Activated T-cell treated with anti-CD3 and anti-CD28 coated beads for 48 hours (primary cell): ENCODE results near the gene LARP4B.

ENCODE experiments used
- DNase-seq: peaks from one replicate; pipeline ENCODE4 v3.0.0-alpha.2; 2020; ENCODE audit warnings: low read depth

LARP4B gene

DNA sequence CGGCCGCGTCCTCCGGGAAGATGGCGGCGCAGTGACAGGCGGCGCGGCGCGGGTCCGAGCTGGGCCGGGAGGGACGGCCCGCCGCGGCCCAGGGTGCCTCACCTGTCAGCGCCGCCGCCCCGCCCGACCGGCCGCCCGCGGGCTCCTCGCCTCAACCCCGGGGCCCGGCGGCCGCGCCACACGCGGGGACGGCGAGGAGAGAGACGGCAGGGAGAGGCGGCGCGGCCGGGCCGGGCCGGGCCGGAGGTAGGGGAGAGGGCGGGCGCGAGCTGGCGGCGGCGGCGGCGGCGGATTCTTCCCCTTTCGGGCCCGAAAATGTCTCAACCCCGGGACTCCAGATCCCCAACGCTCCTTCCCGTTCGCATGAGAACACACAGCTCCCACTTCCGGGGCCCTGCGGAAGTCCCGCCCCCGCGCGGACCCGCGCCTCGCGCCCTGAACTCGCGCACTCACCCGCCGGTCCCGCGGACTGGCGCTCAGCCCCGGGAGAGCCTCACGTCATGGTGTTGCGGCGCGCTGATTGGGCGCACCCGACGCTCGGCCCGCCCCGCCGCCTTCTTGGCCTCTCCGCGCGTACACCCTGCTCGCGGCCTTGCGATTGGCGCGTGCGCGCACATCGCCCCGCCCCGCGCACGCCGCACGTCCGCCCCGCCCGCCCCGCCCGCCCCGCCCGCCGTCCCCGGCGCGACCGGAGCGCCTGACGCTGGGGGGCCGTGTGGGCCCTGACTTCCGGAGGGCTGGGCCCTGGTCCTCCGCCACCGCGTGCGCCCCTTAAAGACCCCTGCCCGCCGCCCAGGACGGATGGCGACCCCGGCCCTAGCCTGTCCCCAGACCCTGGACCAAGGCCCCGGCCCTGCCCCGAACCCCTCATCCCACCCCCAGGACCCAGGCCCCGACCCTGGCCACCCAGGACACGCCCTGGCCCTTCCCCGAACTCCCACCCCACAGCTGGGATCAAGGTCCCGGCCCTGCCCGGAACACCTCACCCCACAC lies at the start of gene LARP4B:
Gene LARP4B, minus strand, starts transcription at position 380 of the 993 bp plus-strand sequence. CDS start 45,984 bp downstream, outside the sequence.
- DNase-seq: peak; percentile 99

- DNase-seq: no peak
These were observed 49.1 kb upstream of the LARP4B start for GRCh38 chr10:980468-981093.

- no peak for DNase-seq
These were observed 47.4 kb upstream of the LARP4B start for GRCh38 chr10:978826-979421.

- DNase-seq: no peak
These were observed 44.8 kb upstream of the LARP4B start for GRCh38 chr10:976316-976715.

- no peak for DNase-seq
These were observed 43.2 kb upstream of the LARP4B start for GRCh38 chr10:974785-975074.

DNA sequence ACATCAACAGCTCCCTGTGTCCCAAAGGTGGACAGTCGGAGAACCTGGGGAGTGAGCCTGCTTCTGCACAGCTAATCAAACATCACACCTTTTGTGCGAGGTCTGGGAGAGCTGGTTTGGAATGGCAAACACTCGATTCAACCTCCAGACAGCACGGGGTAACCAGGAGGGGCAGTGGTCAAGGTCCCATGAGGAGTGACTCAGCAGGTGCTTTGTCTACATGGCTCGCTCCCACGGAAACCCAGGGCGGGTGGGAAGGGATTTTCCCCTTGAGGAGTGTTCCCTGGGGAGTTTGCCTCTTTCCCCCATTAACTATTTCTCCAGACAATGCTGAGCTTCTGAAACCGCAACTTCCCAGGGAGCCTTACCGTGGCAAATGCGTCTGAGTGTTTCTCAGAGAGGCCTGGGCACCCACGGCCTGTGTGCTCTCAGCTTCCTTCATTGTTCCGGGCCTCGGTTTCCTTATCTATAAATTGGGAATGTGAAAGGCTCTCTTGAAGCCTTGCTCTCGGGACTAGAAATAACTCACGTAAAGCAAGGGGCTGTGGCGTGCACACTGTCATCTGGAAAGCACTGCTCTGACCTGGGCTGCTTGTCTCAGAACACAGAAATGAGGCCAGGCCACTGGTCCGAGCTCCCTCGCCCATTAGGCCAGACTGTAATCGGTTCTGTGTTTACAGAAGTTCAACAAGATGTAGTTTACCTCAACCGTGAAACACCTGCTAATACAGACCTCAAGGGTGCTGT lies 42.7 kb upstream of the LARP4B start:
- DNase-seq: no peak

- DNase-seq: no peak
These were observed 41.3 kb upstream of the LARP4B start for GRCh38 chr10:972763-973162.

- no peak for DNase-seq
These were observed 40.1 kb upstream of the LARP4B start for GRCh38 chr10:971613-972012.

- no peak for DNase-seq
These were observed 39.6 kb upstream of the LARP4B start for GRCh38 chr10:971150-971542.

GRCh38 chr10:970311-971149 lies 39.0 kb upstream of the LARP4B start:
- DNase-seq: no peak

GRCh38 chr10:969473-970150 lies 38.1 kb upstream of the LARP4B start:
- no peak for DNase-seq

DNA sequence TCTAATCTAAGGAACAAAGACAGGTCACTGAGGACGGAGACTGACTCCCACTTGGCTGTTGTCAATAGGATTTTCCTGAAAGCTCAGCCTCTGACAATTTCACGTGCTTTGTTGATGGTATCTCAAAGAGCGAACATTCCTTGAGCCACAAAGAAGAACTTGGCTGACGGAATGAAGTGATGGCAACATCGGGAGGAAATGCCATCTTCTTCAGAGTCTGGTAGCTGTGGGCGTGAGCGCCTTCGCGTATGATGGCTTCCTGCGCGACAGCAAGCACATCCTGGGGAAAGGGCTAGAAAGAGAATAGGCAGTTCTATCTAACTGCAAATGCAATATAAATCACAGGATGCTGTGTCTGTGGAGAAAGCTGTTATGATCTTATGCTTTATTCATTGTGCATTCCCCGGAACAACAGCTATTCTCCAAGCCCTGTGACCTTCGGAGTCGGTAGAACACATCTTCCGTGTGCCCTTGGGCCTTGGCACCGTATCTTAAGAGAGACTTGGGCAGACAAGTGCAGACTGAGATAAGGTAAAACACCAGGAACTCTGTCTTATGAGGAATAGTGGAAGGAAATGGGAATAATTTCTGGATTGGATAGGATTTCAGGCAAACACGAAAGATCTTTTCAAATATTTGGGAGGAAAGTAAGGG lies 37.2 kb upstream of the LARP4B start:
- no peak for DNase-seq

- DNase-seq: no peak
These were observed 35.1 kb upstream of the LARP4B start for GRCh38 chr10:966466-967235.

GRCh38 chr10:964988-965417 lies 33.5 kb upstream of the LARP4B start:
- DNase-seq: no peak

DNA sequence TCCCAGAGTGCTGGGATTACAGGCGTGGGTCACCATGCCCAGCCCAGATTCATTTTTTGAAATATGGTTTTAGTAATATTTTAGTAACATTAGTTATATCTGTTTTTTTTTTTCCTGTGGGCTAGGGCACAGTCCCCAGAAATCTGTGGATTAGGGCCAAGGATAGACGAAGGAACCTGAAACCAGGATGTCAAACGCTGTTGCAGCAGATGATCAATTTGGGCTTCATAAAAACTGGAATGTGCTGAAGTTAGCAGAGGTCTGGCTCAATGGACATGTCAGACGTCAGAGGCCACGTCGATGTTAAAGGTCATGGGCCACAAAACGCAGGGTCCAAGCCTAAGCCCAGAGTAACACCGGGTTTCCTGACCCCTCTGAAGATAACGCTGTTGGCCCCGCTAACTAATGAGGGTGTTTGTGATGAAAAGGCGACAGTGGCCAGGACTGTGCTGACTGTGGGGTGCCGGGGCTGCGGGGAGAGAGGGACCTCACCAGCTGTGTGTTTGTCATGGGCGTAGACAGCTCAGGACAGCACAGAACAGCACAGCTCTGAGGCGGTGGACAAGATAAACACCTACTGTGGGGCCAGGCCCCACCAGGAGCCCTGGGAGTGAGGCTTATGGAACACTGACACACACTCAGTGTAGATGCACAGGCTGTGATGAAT lies 32.9 kb upstream of the LARP4B start:
- no peak for DNase-seq

DNA sequence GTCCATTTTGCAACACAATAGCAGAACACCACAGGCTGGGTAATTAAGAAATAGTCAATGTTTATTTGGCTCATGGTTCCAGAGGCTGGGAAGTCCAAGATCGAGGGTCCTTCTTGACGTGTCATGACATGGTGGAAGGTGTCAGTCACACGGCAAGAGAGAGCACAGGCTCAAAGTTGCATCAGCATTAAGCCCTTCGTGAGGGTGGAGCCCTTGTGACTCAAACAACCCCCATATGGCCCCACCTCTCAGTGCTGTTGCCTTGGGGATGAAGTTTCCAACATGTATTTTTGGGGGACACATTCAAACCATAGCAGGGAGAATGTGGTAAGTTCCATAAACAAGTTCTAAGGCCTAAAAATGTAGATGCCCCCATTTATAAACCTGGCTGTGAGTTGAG lies 32.1 kb upstream of the LARP4B start:
- no peak for DNase-seq

GRCh38 chr10:963186-963585 lies 31.7 kb upstream of the LARP4B start:
- no peak for DNase-seq

DNA sequence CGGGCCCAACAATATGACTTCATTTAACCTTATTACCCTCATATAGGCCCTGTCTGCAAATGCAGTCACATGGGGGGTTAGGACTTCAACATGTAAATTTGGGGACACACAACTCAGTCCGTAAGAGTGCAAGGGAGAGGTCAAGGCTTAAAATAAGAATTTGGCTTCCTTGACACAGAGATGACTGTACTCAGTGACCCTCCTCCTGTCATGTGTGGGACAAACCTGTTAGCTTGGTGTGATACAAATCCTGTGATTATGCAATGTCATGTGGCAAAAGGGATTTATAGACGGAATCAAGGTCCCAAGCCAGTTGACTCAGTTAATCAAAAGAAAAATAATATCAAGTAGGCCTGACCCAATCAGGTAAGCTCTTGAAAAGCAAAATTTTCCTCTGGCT lies 30.8 kb upstream of the LARP4B start:
- DNase-seq: no peak

DNA sequence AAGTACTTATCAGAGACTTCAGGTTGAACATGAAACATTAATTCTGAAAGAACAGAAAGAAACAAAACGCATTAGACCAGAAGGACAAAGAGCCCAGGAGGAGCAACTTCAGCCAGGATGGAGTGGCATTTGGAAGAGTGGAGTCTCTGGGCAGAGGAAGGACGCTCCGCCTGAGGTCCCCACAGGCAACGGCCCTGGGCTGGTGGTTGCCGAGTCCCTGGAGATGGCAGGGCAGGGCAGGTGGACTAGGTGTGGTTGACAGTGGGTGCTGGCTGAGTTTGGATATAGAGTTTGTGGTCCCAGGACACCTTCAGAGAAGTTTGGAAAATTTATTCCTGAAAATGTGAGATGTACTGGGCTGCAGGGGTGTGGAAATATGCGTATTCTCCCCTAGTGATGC lies 27.4 kb upstream of the LARP4B start:
- no peak for DNase-seq
